Fibroblast of the aortic adventitia (primary cell): ENCODE measurements around the gene MYO1B. TPM values are rescaled to one million over a fixed set of nuclear protein-coding genes. Genes with fewer than 3 reads are reported as not detected.

Source experiments
- DNase-seq: peaks from one replicate; pipeline ENCODE4 v3.0.0-alpha.2; 2010; ENCODE audit warnings: low read depth
- H3K4me3 ChIP-seq: 2 replicates; pipeline ENCODE4 v1.5.1; 2011; ENCODE audit warnings: low read depth, mild to moderate bottlenecking, control low read depth, low read length, moderate library complexity
- CTCF ChIP-seq: IDR thresholded peaks from 2 replicates; pipeline ENCODE4 v1.5.1; 2011; ENCODE audit warnings: mild to moderate bottlenecking, low read length, control low read depth, inconsistent platforms; ENCODE audit not compliant: insufficient read depth
- total RNA-seq: library from RNA; depleted of rRNA; stranded (reverse); fragments of >200 nt; gene quantifications from 2 replicates; pipeline ENCODE4 v1.2.3, GENCODE V29; 2012; ENCODE audit warnings: low replicate concordance

Gene MYO1B
- total RNA-seq, 1 donor, result 103 TPM

GRCh38 chr2:191246820-191247380 lies 1.7 kb downstream of the MYO1B start:
- no peak for DNase-seq
- H3K4me3 ChIP-seq, result peak overlapping the region; percentile 84
- no peak for TF ChIP-seq CTCF

DNA sequence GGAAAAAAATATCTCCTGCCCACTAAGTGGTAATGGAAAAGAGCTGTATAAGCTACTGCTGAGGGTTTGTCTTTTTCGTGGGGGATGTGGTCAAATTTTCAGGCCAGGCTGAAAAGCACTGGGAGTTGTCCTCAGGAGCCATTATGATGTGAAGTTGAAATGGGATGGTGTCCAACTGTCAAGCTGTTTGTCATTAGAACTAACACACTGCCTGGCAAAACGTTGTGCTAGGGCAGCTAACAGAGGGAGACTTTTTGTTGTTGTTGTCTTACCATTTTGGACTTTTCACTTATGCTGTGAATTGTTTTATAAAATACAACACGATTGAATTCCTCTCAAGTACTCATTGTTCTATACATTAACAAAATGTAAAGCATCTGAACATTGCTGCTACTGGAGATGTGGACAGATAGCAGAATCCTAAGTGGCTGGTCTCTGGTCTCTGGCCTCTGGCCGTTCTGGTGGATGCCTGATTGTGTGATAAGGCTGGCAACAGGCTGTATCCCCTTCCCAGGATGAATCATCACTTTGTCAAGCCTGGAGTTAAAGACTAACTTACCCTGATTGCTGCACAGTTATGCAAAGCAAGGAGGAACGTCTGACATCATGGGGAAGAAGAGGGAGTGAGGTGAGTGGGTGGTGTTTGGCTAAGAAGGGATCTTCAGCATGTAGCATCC lies 2.3 kb downstream of the MYO1B start:
- DNase-seq, result peak; percentile 93
- no peak for TF ChIP-seq CTCF
- peak overlapping the region; percentile 84 for H3K4me3 ChIP-seq

GRCh38 chr2:191249156-191249813 lies 4.1 kb downstream of the MYO1B start:
- H3K4me3 ChIP-seq, result no peak overlapping the region
- peak; percentile 34 for DNase-seq
- no peak for TF ChIP-seq CTCF

DNA sequence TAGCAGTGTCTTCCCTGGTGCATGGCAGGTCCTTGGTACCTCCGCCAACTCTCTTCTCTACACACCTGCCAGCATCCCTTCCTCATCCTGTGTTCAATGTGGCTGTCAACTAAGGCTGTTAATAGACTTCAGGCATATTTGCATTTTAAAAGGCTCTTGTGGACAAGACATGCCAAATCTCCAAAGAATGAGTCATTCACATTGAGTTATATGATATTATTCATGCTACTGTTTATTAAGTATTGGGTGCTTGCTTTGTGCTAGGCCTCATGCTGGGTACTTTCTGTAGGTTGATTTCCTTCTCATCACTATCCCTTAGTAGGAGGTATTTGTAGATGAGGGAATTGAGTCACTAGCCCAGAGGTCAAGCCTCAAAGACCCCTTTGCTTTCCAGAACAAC lies 5.2 kb downstream of the MYO1B start:
- TF ChIP-seq CTCF, result no peak
- DNase-seq, result peak; percentile 21
- H3K4me3 ChIP-seq, result no peak overlapping the region

DNA sequence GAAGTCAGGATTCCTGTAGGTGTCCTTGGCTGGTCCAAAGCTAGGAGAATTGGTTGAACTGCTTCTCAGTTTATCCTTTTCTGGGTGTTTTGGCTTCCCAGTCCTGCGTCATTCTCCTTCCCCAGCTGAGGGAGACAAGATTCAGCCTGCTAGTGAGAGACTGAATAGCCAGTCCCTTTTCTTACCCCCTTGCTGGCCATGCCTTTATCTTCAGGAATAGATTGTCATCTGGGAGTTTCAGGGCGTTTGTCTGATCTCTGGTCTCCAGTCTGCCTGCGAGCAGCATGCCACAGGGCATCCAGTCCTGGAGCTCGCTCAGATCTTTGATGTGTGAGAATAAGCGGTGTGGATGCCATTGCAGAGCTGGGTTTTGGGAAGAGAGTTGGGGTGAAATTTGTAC lies 5.8 kb downstream of the MYO1B start:
- no peak for TF ChIP-seq CTCF
- no peak for DNase-seq
- H3K4me3 ChIP-seq, result no peak overlapping the region

GRCh38 chr2:191252699-191253098 lies 7.5 kb downstream of the MYO1B start:
- H3K4me3 ChIP-seq, result no peak overlapping the region
- no peak for TF ChIP-seq CTCF
- DNase-seq, result no peak
